HG02840 (cell line): ENCODE measurements around the gene EGFL8.

ENCODE experiments used
- ATAC-seq: cut with Tn5 transposase; IDR thresholded peaks from one replicate; pipeline ENCODE4 v1.9.1; 2021; ENCODE audit warnings: mild to moderate bottlenecking, moderate library complexity, moderate number of reproducible peaks; ENCODE audit not compliant: unreplicated experiment, low FRiP score

EGFL8 gene

DNA sequence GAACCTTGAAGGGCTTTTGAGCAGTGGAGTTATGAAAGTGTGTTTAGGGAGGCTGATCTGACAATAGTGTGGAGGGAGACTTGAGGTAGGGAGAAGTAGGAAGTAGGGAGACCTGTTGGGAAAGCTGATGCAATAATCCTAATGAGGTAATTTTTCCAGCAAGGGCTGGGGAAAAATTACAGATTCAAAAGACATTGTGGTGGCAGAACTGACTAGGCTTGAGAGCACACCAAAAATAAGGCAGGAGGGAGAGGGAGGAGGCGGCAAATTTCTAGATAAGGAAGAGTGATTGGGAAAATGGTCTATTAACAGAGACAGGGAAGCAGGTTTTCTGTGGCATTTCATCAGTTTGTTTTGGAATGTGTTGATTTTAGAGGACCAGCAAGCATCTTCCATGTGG, 18.1 kb upstream of the EGFL8 start:
- ATAC-seq = no peak

DNA sequence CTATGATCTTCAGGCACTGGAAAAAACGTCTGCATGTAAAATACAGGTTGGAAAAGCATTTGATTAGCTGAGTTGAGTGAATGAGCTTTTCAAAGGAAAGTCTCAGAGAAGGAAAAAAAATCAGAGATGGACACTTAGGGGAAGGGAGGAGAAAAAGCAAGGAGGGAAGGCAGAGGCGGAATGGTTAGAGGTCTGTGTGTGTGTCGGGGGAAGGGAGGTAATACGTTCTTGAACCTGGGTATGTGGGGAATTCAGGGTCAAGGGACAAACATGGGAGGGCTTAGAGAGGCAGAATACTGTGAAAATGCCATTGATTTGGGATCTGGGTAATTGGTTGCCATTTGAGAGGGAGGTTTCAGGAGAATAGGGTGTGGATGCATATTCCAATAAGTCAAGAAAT, 17.7 kb upstream of the EGFL8 start:
- no peak for ATAC-seq

DNA sequence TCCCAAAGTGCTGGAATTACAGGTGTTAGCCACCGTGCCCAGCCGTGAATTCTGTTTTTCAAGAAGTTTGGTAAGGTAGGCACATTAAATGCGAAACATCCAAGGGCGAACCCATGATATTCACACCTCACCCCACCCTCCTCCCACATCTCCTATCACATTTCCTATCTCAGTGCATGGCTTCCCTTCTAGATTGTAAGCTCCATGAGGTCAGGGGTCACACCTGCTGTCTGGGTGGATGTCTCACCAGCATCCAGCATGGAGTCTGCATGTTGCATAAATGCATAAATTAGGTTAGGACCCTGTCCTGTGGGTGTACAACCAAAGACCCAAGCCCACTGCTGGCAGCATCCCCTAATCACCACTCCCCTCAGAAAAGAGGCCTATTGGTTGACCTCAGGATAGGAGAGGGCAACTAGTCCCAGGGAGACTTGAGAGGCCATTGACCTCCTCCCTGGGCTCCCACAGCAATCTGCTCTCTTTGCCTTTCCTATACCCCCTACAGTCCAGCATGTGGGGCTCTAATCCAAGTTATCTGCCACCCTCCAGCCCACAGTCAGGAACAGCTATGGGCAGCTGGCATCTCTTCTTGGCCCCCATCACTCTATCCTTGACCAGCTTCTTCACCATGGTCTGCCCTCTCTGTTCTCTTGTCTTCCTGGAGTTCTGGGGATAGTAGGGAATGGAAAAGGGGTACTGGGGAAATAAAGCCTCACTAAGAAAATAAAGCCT, 16.8 kb upstream of the EGFL8 start:
- ATAC-seq = no peak

DNA sequence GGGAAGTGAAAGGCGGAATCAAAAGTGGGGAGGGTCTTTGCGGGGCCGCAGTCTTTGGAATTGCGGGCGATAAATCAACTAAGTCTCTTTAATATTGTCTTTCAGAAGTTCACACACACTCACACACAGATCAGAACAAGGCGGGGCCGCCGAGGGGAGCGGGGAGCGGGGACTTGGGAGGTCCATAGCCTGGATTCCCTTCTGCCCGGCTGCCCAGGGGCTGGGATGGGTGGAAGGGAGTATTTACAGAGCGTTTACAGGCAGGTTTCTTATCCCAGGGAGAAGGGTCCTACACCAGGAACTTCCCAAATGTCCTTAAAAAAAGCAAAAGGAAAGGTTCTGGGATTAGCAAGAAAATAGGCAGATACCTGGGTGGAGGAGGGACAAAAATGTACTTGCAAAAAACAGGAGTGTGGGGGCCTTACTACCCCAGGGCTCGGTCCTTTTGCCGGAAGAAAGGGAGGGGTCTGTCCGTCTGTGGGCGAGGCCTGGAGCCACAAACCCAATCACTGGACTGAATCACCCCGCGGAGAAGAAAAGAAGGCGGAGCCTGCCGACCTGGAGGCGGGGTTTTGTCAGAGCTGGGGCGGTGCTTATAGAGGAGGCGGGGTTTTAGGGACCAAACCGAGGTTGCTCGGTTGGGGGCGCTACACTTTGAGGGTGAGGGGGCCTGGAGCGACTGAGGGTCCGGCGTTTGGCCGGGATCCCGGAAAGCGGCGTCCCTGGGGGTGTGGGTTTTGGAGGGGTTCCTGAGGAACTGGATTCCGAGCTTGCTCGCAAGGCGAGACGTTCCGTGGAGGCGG, 15.9 kb upstream of the EGFL8 start:
- ATAC-seq = no peak

DNA sequence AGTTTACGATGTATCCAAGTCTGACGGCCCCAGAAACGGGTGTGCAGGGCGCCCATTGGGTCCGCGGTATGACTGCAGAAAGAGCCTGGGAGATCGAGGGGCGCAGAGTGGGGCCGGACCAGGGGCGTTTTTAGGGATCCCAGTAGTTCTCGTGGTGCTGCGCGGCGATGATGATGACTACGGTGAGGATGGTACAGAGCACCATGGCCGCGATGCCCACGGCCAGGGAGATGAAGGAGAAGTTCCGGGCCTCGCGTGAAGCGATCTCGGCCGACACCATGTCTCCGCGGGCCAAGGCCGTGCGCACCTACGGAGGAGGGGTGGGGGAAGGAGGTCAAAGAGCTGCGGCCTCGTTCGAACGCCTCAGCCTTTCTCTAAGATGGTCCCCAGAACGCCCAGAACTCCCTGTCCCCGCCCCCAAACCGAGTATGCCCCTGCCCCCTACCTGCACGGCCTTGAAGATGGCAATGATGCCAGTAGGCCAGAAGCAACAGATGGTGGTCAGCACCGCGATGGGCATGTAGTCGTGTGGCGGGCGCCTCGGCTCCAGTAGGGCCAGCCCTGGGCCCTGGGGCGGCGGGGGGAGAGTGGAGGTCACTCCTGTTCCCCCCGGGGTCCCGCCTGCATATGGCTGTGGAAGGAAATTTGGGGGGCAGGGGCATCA, 15.2 kb upstream of the EGFL8 start:
- no peak for ATAC-seq

DNA sequence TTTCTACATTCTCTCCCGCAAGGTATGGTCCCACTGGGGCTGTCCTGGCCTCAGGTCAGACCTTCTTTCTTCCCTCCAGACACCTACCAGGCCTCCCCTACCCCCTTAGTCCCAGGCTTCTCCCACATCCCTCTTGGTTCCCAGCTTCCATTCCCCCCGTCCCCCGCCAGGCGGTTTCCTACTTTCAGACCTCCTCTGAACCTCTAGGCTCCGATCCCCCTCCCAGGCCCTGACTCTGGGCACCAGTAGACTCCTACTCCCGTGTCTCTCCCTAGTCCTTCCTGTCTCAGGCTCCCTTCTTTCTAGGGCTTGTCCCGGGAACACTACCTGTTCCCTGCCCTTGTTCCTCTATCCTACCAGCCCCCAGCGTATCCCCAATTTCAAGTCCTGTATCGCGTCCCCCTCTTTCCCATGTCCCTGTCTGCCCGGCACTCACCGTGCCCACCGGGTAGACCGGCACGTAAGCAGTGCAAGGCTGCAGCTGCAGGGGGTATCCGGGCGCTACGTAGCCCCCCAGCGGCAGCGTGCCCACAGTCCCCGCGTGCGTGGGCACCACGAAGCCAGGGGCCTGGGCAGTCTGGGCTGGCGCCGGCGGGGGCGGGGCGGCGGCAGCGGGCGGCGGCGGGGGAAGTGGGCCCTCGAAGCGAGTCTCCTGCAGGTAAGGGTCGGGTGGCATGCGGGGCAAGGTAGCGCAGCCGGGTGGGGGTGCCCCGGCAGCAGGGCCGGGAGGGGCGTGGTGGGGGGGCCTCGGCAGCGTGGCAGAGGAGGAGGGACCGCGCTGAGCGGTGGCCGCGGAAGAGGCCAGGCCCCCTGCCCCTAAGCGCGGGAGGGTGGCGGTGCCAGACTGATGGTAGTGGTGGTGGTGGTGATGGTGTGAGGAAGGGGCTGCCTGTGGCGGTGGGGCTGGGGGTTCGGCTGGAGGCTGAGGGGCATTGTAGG, 14.2 kb upstream of the EGFL8 start:
- ATAC-seq = no peak

DNA sequence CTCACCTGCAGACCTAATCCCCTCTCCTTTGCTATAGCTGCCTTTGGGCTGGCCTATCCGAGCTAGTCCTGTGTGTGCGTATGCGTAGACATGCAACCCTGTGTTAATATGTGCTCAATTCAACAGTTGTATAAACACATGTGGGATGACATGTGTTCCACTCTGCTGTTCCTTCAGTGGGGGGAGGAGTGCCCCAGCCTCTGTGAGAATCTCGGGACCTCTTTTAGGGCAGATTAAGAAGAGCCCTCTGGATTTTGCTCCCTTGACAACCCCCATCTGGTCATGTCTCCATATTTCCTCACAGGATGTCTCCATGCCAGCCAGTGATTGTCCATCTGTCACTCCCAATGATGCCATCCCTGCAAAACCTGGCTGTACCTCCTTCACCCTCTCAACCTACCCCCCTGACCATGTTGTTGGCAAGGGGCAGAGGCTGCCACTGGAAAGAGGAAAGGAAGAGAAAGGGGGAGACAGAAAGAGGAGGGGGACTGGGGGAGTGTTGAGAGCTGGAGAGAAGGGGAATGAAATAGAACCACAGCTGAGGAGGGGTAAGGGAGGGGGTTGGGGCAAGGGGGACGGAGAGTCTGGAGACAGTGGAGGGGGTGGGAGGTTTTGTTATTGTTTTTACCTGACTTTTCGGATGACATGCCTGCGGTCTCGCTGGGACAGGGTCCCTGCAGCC, 13.1 kb upstream of the EGFL8 start:
- ATAC-seq = no peak

DNA sequence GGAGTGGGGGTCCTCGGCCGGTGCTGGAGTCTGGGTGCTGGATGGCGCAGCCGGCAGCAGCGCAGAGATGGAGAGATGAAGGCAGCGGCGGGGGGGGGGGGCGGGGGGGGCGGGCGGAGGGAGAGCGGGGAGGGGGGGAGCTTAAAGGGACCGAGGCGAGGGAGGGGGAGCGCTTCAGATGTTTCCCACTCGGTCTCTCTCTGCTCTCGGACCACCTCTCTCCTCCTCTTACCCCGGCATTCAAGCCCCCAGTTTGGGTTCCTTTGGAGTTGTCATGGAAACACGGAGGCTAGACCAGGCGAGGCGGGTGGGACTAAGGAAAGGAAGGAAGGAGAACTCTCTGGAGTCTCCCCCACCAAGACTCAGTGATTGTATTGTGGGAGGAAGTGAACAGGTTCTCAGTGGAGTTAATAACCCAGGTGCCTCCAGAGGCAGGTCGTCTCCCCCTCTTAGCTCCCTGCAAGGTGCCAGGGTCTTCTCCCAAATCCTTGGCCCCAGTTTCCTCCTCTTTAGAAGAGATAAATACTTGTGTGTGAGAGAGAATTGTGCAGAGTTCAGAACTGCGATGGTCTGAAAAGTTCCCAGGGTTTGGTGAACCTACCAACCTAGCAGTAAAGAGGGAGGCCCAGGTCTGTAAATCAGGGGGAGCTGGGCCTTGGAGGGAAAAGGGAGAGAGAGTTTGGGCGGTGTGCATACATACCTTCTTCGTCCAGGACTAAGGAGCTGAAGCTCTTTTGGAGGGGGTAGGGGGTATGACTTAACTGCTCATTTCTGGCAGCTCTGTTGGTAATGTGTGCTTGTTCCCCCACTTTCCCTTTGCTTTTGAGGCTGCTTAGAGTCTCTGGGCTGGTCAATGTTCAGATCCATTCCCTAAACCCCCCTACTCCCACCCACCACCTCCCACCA, 12.3 kb upstream of the EGFL8 start, which contains the start of gene PRRT1:
TSS of gene PRRT1 (minus strand) at position 77 of the 906 bp plus-strand sequence. CDS start 112 bp downstream, outside the sequence.
- ATAC-seq = no peak

DNA sequence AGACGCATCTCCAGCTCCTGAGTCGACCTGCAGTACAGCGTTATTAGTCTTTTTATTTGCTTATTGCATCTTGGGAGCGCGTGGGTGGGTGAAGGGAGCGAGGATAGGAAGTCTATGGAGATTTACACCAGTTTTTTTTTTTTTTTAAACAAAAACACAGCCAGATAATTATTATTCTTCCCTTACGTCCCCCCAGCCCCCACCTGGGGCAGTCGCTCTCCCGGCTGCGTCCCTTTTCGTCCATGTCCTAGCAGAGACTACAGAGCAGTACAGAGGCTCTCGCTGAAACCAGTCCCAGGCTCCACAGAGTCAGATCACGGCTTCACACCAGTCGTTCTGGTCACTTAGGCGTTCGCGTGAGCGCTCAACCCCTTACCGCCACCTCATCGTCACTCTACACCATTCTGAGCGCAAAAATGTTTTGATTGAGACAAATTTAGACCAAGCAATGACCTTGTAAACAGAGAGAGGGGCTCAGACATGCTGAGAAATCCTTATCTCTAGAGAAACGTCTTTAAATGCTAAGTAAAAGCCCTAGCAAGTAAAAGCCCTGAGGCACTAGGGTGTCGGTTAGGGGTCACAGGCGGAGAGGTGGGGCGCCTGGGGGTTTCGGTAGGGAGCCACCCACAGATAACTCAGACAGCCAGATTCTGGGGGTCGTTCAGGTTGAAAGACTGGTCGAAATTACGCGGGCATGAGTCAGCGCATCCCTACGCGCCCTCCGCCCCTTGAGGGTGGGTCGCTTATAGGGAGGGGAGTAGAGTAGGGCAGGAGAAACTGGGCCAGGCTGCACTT, 11.4 kb upstream of the EGFL8 start:
- no peak for ATAC-seq

DNA sequence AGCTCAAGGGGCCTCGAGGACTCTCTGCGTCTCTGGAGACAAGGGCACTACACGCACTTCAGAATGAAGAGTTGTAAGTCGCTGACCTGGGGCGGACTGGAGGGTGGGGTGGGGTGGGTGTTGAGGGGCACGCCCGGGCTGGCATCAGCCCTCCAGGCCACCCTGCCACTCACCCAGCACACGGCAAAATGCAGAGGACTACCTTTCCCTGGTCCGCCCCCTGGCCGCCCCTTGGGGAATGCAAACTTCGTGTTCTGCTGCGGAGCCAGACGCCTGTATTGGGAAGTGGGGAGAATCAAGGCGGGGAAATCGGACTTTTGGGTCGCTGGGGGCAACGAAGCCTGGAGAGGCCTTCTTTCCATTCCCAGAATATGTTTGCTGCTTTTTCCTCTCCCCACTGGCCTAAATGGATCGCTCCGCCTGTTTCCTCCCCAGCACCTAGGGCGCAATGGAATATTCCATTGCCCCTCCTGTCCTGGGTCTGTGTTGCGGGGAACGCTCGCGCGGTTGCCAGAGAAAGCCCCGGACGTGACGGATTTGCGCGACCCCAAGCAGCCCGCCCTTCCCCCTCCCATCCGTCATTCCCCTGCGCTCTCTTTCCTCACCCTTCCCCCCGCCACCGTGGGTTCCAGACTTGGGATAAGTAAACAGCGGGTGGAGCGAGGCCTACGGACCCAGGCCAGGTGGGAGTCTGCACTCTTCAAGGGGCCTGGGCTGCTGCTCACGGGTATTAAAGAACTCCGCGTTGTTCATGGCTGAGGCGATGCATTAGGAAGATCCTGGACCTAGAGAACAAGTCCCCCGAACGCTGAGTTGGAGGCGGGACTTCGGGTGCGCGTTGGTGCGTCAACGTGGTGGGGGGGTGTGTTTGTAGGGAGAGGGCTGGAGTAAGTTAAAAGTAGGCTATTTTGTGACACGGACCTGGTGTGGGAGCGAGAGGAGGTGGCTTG, 10.6 kb upstream of the EGFL8 start, which contains the start of gene PPT2:
TSS of gene PPT2 (plus strand) at position 578 of the 950 bp plus-strand sequence. CDS start 454 bp downstream, outside the sequence.
- ATAC-seq = no peak

DNA sequence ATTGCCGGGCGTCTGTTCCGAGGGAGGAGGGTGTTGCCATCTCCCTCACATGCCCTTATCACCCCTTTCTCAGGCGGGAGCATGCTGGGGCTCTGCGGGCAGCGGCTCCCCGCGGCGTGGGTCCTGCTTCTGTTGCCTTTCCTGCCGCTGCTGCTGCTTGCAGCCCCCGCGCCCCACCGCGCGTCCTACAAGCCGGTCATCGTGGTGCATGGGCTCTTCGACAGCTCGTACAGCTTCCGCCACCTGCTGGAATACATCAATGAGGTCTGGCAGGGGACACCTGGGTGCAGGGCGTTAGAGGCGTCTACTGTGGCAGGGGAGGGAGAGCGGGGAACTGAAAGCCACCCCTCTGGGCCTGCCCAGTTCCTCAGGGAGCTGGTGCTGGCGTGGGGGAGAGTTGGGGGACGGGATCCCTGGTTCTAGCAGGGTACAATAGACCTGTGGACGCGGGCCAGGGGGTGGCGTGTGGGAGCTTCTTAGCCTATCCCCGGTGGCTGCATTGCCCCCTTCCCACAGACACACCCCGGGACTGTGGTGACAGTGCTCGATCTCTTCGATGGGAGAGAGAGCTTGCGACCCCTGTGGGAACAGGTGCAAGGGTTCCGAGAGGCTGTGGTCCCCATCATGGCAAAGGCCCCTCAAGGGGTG, 9.8 kb upstream of the EGFL8 start:
- no peak for ATAC-seq

DNA sequence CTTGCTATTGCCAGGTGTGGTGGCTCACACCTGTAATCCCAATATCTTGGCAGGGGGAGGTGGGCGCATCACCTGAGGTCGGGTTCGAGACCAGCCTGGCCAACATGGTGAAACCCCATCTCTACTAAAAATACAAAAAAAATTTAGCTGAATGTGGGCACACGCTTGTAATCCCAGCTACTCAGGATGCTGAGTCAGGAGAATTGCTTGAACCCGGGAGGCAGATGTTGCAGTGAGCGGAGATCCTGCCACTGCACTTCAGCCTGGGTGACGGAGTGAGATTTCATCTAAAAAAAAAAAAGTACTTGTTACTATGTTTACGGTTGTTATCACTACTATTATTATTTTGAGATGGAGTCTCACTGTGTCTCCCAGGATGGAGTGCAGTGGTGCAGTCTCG, 7.5 kb upstream of the EGFL8 start:
- ATAC-seq = no peak

DNA sequence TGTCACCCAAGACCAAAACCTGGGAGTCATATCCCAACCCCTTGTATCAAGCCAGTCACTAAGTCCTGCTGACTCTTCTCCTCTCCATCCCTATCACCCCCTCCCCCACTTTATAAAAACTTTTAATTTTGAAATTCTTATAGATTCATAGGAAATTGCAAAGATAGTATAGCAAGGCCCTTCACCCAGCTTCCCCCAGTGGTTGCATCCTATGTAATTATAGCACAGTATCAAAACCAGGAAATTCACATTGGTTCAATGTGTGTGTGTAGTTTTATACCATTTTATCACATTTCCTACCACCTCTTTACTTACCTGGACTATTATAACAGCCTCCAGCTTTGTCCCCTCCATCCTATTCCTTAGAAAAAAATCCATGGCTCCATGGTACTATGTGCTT, 6.3 kb upstream of the EGFL8 start:
- ATAC-seq = no peak

DNA sequence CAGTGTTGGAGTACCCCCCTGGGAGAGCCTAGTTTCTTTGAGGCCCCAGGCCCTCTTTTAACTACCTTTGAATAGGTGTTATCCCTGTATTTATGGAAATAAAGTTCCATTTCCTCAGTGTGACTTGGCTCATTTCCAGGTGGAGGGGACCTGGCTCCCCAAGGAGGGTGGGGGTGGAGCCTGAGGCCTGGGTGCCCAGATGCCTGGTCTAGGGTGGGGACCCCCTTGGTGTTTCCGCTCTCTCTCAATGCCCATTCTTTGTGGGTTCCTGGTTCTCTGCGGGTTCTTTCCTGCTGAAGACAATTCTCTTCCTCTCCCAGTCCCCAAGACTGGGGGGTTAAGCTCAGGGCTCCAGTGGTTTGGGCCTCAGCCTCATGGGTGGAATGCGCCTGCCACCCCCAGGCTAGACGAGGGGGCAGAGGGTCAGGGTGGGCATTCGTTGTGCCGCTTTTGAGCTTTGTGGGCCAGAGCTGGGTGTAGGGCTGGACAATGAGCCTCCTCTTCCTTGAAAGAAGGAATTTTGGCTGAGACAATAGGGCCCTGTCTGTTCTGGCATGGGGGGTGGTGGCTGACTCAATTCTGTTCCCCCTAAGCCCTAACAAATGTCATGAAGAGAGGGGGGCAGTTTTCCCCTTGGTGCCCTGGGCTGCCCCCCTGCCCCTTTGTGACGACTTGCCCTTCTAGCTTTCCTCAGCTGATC, 686 bp upstream of the EGFL8 start:
- no peak for ATAC-seq

DNA sequence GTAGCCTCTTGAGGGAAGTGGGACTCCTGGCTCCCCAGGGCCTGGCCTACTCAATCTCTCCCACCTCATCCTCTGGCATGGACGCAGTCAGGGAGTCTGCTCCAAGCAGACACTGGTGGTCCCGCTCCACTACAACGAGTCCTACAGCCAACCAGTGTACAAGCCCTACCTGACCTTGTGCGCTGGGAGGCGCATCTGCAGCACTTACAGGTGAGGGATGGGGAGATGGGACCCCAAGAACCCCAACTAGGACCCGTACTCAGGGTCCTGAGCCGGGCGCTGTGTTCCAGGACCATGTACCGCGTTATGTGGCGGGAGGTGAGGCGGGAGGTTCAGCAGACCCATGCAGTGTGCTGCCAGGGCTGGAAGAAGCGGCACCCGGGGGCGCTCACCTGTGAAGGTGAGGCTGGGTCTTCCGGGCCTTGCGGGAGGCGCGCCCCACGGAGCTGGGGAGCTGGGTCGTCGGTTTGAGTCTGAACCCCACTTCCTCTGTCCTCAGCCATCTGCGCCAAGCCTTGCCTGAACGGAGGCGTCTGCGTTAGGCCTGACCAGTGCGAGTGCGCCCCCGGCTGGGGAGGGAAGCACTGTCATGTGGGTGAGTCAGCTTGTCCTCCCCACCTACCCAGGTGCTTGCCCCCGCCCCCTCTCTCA, 2.1 kb downstream of the EGFL8 start:
- no peak for ATAC-seq
